Measurements from ENCODE around the gene TUBB4A. TPM values are rescaled to one million over a fixed set of nuclear protein-coding genes. Genes with fewer than 3 reads are reported as not detected.

Gene TUBB4A
- total and polyA plus RNA-seq, 9 of the 15 experiments (the other 6 are each of a cell fraction or from before 2014, with no cell fraction given): 0.14 to 7.0 (median 0.75) TPM

GRCh38 chr19:6532244-6532999, 30.3 kb upstream of the TUBB4A start (continued):
- TF ChIP-seq MGA (IDR thresholded peaks at IDR 0.05) (0 out of 2 replicates have a peak, but pooled peaks have one; percentile 22), TBP (optimal IDR thresholded peaks at IDR 0.05; ENCODE audit: low read depth, low read length) (no peak), TCF15 (CRISPR knock-in tag; IDR thresholded peaks at IDR 0.05) (no peak), PHTF2 (CRISPR knock-in tag; IDR thresholded peaks at IDR 0.05) (no peak), PHB2 (IDR thresholded peaks at IDR 0.05; ENCODE audit: low read depth) (peak; percentile 78), GABPA (tag; conservative IDR thresholded peaks at IDR 0.05; ENCODE audit: low read depth) (peak; percentile 56; the same call in 1 of the 2 replicates), ZNF316 (IDR thresholded peaks at IDR 0.05) (peak; percentile 39; the same call in 1 of the 2 replicates), MYNN (IDR thresholded peaks at IDR 0.05) (peak; percentile 64; the same call in 1 of the 2 replicates), MYNN (CRISPR knock-in tag; IDR thresholded peaks at IDR 0.05) (no peak), JUND (IDR thresholded peaks at IDR 0.05; ENCODE audit: borderline replicate concordance, low read depth, low read length) (no peak), JUND (tag; IDR thresholded peaks at IDR 0.05; ENCODE audit: borderline replicate concordance, low read depth, low read length) (peak; percentile 1; the same call in 1 of the 3 replicates), SPI1 (IDR thresholded peaks at IDR 0.05; ENCODE audit: borderline replicate concordance, low read depth, low read length) (peak; percentile 72), SMAD2 (IDR thresholded peaks at IDR 0.05; ENCODE audit: low read depth, low read length) (no peak), MCM7 (IDR thresholded peaks at IDR 0.05) (peak; percentile 85 to 91; a peak in 3 of 4 replicates), POLR2H (tag; IDR thresholded peaks at IDR 0.05; ENCODE audit: low read depth) (no peak), TEAD1 (CRISPR knock-in tag; IDR thresholded peaks at IDR 0.05) (peak in 1 of 2 experiments; percentile 78; a peak in 1 of 4 replicates), ARID2 (IDR thresholded peaks at IDR 0.05) (peak; percentile 77), HDGF (IDR thresholded peaks at IDR 0.05) (peak; percentile 98), KHSRP (IDR thresholded peaks at IDR 0.05) (peak; percentile 50)
